GM18951 (cell line): ENCODE measurements around the gene ARFGAP1.
"Not testable (repeated sequence)": the region's sequence is repeated elsewhere in the genome, so short reads cannot be mapped to it uniquely, and the experiment has no call there.

Experiments used
- POLR2A ChIP-seq: IDR thresholded peaks from 4 replicates; pipeline ENCODE4 v1.6.1; 2011; ENCODE audit warnings: mild to moderate bottlenecking; ENCODE audit not compliant: insufficient read length, insufficient read depth; ENCODE audit errors: extremely low read depth
- in situ Hi-C: fragments of 300-500 bp; cut with MboI; formaldehyde crosslinking; loops from one replicate; pipeline ENCODE4 v1.12.0; 2022; ENCODE audit warnings: low sequenced_read_pairs, mixed read lengths, inconsistent platforms; ENCODE audit not compliant: unreplicated experiment

Gene ARFGAP1

GRCh38 chr20:63247671-63248228 lies 24.9 kb upstream of the ARFGAP1 start:
- TF ChIP-seq POLR2A: no peak
- in situ Hi-C loops: no loop called here

GRCh38 chr20:63248835-63249591 lies 23.6 kb upstream of the ARFGAP1 start:
- in situ Hi-C loops: no loop called here
- TF ChIP-seq POLR2A: no peak

- TF ChIP-seq POLR2A: no peak
- in situ Hi-C loops: no loop called here
Observed at GRCh38 chr20:63249891-63250290, 22.7 kb upstream of the ARFGAP1 start.

GRCh38 chr20:63251350-63251749 lies 21.3 kb upstream of the ARFGAP1 start:
- in situ Hi-C loops: not testable (repeated sequence)

GRCh38 chr20:63252284-63252711 lies 20.3 kb upstream of the ARFGAP1 start:
- in situ Hi-C loops: no loop called here
- TF ChIP-seq POLR2A: no peak

GRCh38 chr20:63253065-63253437 lies 19.6 kb upstream of the ARFGAP1 start:
- in situ Hi-C loops: no loop called here
- TF ChIP-seq POLR2A: no peak

- in situ Hi-C loops: no loop called here
- TF ChIP-seq POLR2A: no peak
Observed at GRCh38 chr20:63253438-63254231, 19.0 kb upstream of the ARFGAP1 start.

- TF ChIP-seq POLR2A: no peak
- in situ Hi-C loops: no loop called here
Observed at GRCh38 chr20:63254232-63254605, 18.4 kb upstream of the ARFGAP1 start, which contains the start of gene NKAIN4. NKAIN4 (minus strand) TSS chr20:63254463; CDS start chr20:63254450, 13 bp downstream.

- no peak for TF ChIP-seq POLR2A
- in situ Hi-C loops: no loop called here
Observed at GRCh38 chr20:63254606-63255384, 17.8 kb upstream of the ARFGAP1 start.

GRCh38 chr20:63255931-63256704 lies 16.5 kb upstream of the ARFGAP1 start:
- no peak for TF ChIP-seq POLR2A
- in situ Hi-C loops: no loop called here

GRCh38 chr20:63256954-63257353 lies 15.7 kb upstream of the ARFGAP1 start:
- TF ChIP-seq POLR2A: no peak
- in situ Hi-C loops: no loop called here

- in situ Hi-C loops: no loop called here
Observed at GRCh38 chr20:63257629-63258028, 15.0 kb upstream of the ARFGAP1 start.

GRCh38 chr20:63258781-63259180 lies 13.8 kb upstream of the ARFGAP1 start:
- in situ Hi-C loops: no loop called here
- no peak for TF ChIP-seq POLR2A

More at GRCh38 chr20:63257629-63258028, 15.0 kb upstream of the ARFGAP1 start:
- no peak for TF ChIP-seq POLR2A
